Stomach (tissue), 9 donors: ENCODE results near the gene NUBP1. TPM values are rescaled to one million over a fixed set of nuclear protein-coding genes. Genes with fewer than 3 reads are reported as not detected.

Experiments
- DNase-seq, 2 donors: peaks; one replicate each; pipeline versions ENCODE4 v3.0.0 to v3.0.0-alpha.2; 2013 to 2019
- H3K27ac ChIP-seq, 5 donors: fragments of 200-600 bp in 4 of 5; sonication (generic) in 4 of 5; one replicate each; pipeline ENCODE4 v1.5.1; 2013 to 2019; ENCODE audit warnings: mild to moderate bottlenecking in 1 of 5, moderate library complexity in 1 of 5
- H3K27me3 ChIP-seq, 3 donors: fragments of 200-600 bp; sonication (generic); one replicate each; pipeline ENCODE4 v1.5.1; 2017 to 2019; ENCODE audit warnings: mixed run types in 1 of 3
- H3K36me3 ChIP-seq, 4 donors: fragments of 200-600 bp; sonication (generic); 1 replicate in 3 of 4; 2 replicates in 1 of 4; pipeline ENCODE4 v1.5.1; 2016 to 2019
- H3K4me1 ChIP-seq, 4 donors: fragments of 200-600 bp; sonication (generic); one replicate each; pipeline ENCODE4 v1.5.1; 2016 to 2019
- H3K4me3 ChIP-seq, 4 donors: fragments of 200-600 bp; sonication (generic) in 3 of 4; one replicate each; pipeline ENCODE4 v1.5.1; 2016 to 2019; ENCODE audit warnings: mild to moderate bottlenecking in 1 of 4
- H3K9me3 ChIP-seq, 4 donors: fragments of 200-600 bp; sonication (generic); one replicate each; pipeline ENCODE4 v1.5.1; 2016 to 2019
- CTCF ChIP-seq, 7 experiments: fragments of 450-650 bp in 4 of 7; fragments of 200-600 bp in 3 of 7; sonication (generic) in 3 of 7; IDR thresholded peaks; one replicate each; pipeline ENCODE4 v1.5.1; 2016 to 2019; ENCODE audit warnings: antibody characterized with exemption in 7 of 7, control low read depth in 2 of 7, mild to moderate bottlenecking in 1 of 7
- EP300 ChIP-seq: sonication (generic); formaldehyde crosslinking; IDR thresholded peaks from one replicate; pipeline ENCODE4 v1.6.1; 2017; ENCODE audit warnings: antibody characterized with exemption
- POLR2A ChIP-seq, 4 donors: fragments of 450-650 bp; IDR thresholded peaks; one replicate each; pipeline ENCODE4 v1.6.1; 2016; ENCODE audit warnings: antibody characterized with exemption in 4 of 4, control low read depth in 2 of 4, mild to moderate bottlenecking in 1 of 4, moderate library complexity in 1 of 4
- POLR2AphosphoS5 ChIP-seq, 3 donors: sonication (generic); formaldehyde crosslinking; IDR thresholded peaks; one replicate each; pipeline ENCODE4 v1.6.1; 2016; ENCODE audit warnings: antibody characterized with exemption in 3 of 3
- WGBS, 5 donors: extraction: QIAGEN DNeasy Blood & Tissue Kit in 3 of 5; methylation state at CpG; one replicate each; pipeline versions ENCODE4 v1.1.5 to v1.1.7; 2013 to 2018; 5-methylcytosine and 5-hydroxymethylcytosine counted together
- intact Hi-C: fragments of 100-400 bp; cut with DNase I; formaldehyde crosslinking; loops from one replicate; pipeline ENCODE4 v1.15.1; 2023; ENCODE audit warnings: low total_unique reads
- polyA plus RNA-seq, 3 donors: library from polyadenylated mRNA; stranded (reverse); fragments of 200-250 nt; gene quantifications; one replicate each; pipeline ENCODE4 v1.2.3, GENCODE V29; 2013
- total RNA-seq, 5 donors: library from RNA; depleted of rRNA; stranded (reverse); fragments of >200 nt; gene quantifications; one replicate each; pipeline versions ENCODE4 v1.1.0 to v1.2.3, GENCODE V29; 2014 to 2016
- donor health status: healthy with polysubstance abuse.
- donor health status: Bipolar disorder and iron deficiency.
- donor health status: healthy.

NUBP1 gene
- total and polyA plus RNA-seq, 8 donors = 2.2 to 239 (median 39.0) TPM

- no peaks in the 10 kb centered on the region for H3K4me1 ChIP-seq
- no peak overlapping the region for H3K27ac ChIP-seq
- intact Hi-C loops = loop anchor here (5.0 kb wide), 1 partner anchor 207 kb away; no protein-coding TSS in a partner anchor
- DNase-seq = no peak
- 63 to 76% (median 71%) methylated on average over 18 to 19 of the region's 19 CpGs for WGBS, 5 donors
- no peaks in the 10 kb centered on the region for H3K36me3 ChIP-seq
- no peak overlapping the region for H3K4me3 ChIP-seq
- no peak for TF ChIP-seq POLR2A (IDR thresholded peaks at IDR 0.05)
- no peak for TF ChIP-seq POLR2AphosphoS5 (IDR thresholded peaks at IDR 0.05)
- no peak for TF ChIP-seq CTCF (IDR thresholded peaks at IDR 0.05)
- TF ChIP-seq EP300 = no peak
- no peaks in the 10 kb centered on the region for H3K9me3 ChIP-seq
- H3K27me3 ChIP-seq = no peaks in the 10 kb centered on the region
Measured at GRCh38 chr16:10729104-10730048, 14.3 kb upstream of the NUBP1 start.

GRCh38 chr16:10731790-10732189, 11.9 kb upstream of the NUBP1 start:
- TF ChIP-seq POLR2A (IDR thresholded peaks at IDR 0.05) (no peak), POLR2AphosphoS5 (IDR thresholded peaks at IDR 0.05) (no peak), EP300 (no peak), CTCF (IDR thresholded peaks at IDR 0.05) (no peak)
- H3K4me1 ChIP-seq = peaks cover 0 to 2% (median under 1%) of the 10 kb centered on the region in 4 donors
- WGBS, 5 donors = 78 to 89% (median 85%) methylated on average over 7 of the region's 7 CpGs
- H3K9me3 ChIP-seq = no peaks in the 10 kb centered on the region
- H3K4me3 ChIP-seq = no peak overlapping the region
- H3K36me3 ChIP-seq = no peaks in the 10 kb centered on the region
- no peak for DNase-seq
- no peak overlapping the region for H3K27ac ChIP-seq
- H3K27me3 ChIP-seq = no peaks in the 10 kb centered on the region
- intact Hi-C loops = loop anchor here (5.0 kb wide), 1 partner anchor 209 kb away; no protein-coding TSS in a partner anchor

- Histone ChIP-seq H3K36me3 (no peaks in the 10 kb centered on the region), H3K27ac (peak overlapping the region in 4 of 5 donors; percentile 70 to 83 (median 72)), H3K9me3 (no peaks in the 10 kb centered on the region), H3K27me3 (no peaks in the 10 kb centered on the region), H3K4me3 (peak overlapping the region in 3 of 4 donors; percentile 23 to 32 (median 24)), H3K4me1 (peaks cover 9 to 31% (median 24%) of the 10 kb centered on the region in 4 donors)
- TF ChIP-seq CTCF (IDR thresholded peaks at IDR 0.05) (peak in 6 of 7 experiments; percentile 90 to 97 (median 93)), POLR2AphosphoS5 (IDR thresholded peaks at IDR 0.05) (peak in 1 of 3 donors; percentile 54), POLR2A (IDR thresholded peaks at IDR 0.05) (no peak), EP300 (no peak)
- peak; percentile 61 to 91 for DNase-seq
- intact Hi-C loops = no loop called here
- 30 to 34% (median 31%) methylated on average over 12 of the region's 12 CpGs for WGBS, 5 donors
Measured at GRCh38 chr16:10737068-10737625, 6.5 kb upstream of the NUBP1 start.

- H3K27ac ChIP-seq = peak overlapping the region in 4 of 5 donors; percentile 70 to 83 (median 72)
- peak in 1 of 2 donors; percentile 48 for DNase-seq
- intact Hi-C loops = no loop called here
Measured at GRCh38 chr16:10738231-10739077, 5.2 kb upstream of the NUBP1 start.

More at GRCh38 chr16:10738231-10739077, 5.2 kb upstream of the NUBP1 start:
- H3K9me3 ChIP-seq = no peaks in the 10 kb centered on the region
- peaks cover 17 to 41% (median 30%) of the 10 kb centered on the region in 4 donors for H3K4me1 ChIP-seq
- TF ChIP-seq POLR2AphosphoS5 (IDR thresholded peaks at IDR 0.05) (peak in 1 of 3 donors; percentile 12), POLR2A (IDR thresholded peaks at IDR 0.05) (no peak)
- no peaks in the 10 kb centered on the region for H3K27me3 ChIP-seq
- no peak overlapping the region for H3K4me3 ChIP-seq
- WGBS, 5 donors = 44 to 62% (median 53%) methylated on average over 11 to 12 of the region's 12 CpGs
- H3K36me3 ChIP-seq = no peaks in the 10 kb centered on the region
